Neuronal stem cell (in vitro differentiated cells): ENCODE results near the gene SDE2.

Experiments
- DNase-seq: peaks from one replicate; pipeline ENCODE4 v3.0.0-alpha.2; 2013; ENCODE audit warnings: low spot score
- H2AFZ ChIP-seq: one replicate; pipeline ENCODE4 v1.6.1; 2013; ENCODE audit warnings: mild to moderate bottlenecking, low read length, inconsistent platforms
- H2AK5ac ChIP-seq: 2 replicates; pipeline ENCODE4 v1.6.1; 2013; ENCODE audit warnings: low read depth, mild to moderate bottlenecking, inconsistent platforms, low read length, moderate library complexity, mixed read lengths
- H2BK120ac ChIP-seq: 2 replicates; pipeline ENCODE4 v1.6.1; 2013; ENCODE audit warnings: low read depth, mild to moderate bottlenecking, inconsistent platforms, low read length, moderate library complexity, mixed read lengths
- H2BK12ac ChIP-seq: one replicate; pipeline ENCODE4 v1.6.1; 2013; ENCODE audit warnings: low read length, inconsistent platforms
- H2BK15ac ChIP-seq: 2 replicates; pipeline ENCODE4 v1.6.1; 2013; ENCODE audit warnings: mild to moderate bottlenecking, low read length, inconsistent platforms, mixed read lengths
- H2BK5ac ChIP-seq: one replicate; pipeline ENCODE4 v1.6.1; 2013; ENCODE audit warnings: inconsistent platforms, mild to moderate bottlenecking, low read length, moderate library complexity
- H3K14ac ChIP-seq: one replicate; pipeline ENCODE4 v1.6.1; 2013; ENCODE audit warnings: low read length, inconsistent platforms
- H3K18ac ChIP-seq: 2 replicates; pipeline ENCODE4 v1.6.1; 2013; ENCODE audit warnings: low read length, inconsistent platforms
- H3K23ac ChIP-seq: 2 replicates; pipeline ENCODE4 v1.6.1; 2013; ENCODE audit warnings: low read depth, mild to moderate bottlenecking, mixed read lengths, low read length, inconsistent platforms; ENCODE audit not compliant: poor library complexity
- H3K27ac ChIP-seq: replicated peaks from 3 replicates; pipeline ENCODE4 v1.5.1; 2013; ENCODE audit warnings: low read length, inconsistent platforms
- H3K27me3 ChIP-seq, 3 experiments: 2 replicates each; pipeline ENCODE4 v1.6.1; 2013; ENCODE audit warnings: low read length in 3 of 3, mild to moderate bottlenecking in 2 of 3, inconsistent platforms in 1 of 3, low read depth in 1 of 3, mixed read lengths in 1 of 3, moderate library complexity in 1 of 3; ENCODE audit not compliant: control insufficient read depth in 3 of 3, insufficient read depth in 3 of 3
- H3K36me3 ChIP-seq, 2 donors: replicated peaks in 1 of 2; 2 replicates each; pipeline ENCODE4 v1.6.1; 2013; ENCODE audit warnings: low read length in 2 of 2; ENCODE audit not compliant: control insufficient read depth in 2 of 2, insufficient read depth in 2 of 2
- H3K4ac ChIP-seq: 2 replicates; pipeline ENCODE4 v1.6.1; 2013; ENCODE audit warnings: inconsistent platforms, mild to moderate bottlenecking, low read length, moderate library complexity
- H3K4me1 ChIP-seq, 2 donors: 1 replicate in 1 of 2; 2 replicates in 1 of 2; pipeline ENCODE4 v1.6.1; 2013; ENCODE audit warnings: low read length in 2 of 2, low read depth in 1 of 2; ENCODE audit not compliant: control insufficient read depth in 2 of 2, insufficient read depth in 1 of 2
- H3K4me2 ChIP-seq: one replicate; pipeline ENCODE4 v1.6.1; 2013; ENCODE audit warnings: mild to moderate bottlenecking, low read length, inconsistent platforms; ENCODE audit not compliant: insufficient read depth, poor library complexity, severe bottlenecking
- H3K4me3 ChIP-seq, 2 donors: 2 replicates each; pipeline ENCODE4 v1.5.1; 2013; ENCODE audit warnings: low read length in 2 of 2, mild to moderate bottlenecking in 2 of 2, inconsistent platforms in 1 of 2, moderate library complexity in 1 of 2
- H3K79me1 ChIP-seq: one replicate; pipeline ENCODE4 v1.6.1; 2013; ENCODE audit warnings: low read depth, mild to moderate bottlenecking, inconsistent platforms, low read length, moderate library complexity
- H3K9ac ChIP-seq: one replicate; pipeline ENCODE4 v1.6.1; 2013; ENCODE audit warnings: mild to moderate bottlenecking, low read depth, low read length, inconsistent platforms; ENCODE audit not compliant: poor library complexity
- H3K9me3 ChIP-seq, 2 donors: replicated peaks in 1 of 2; 2 replicates each; pipeline versions ENCODE3 to v1.6.1; 2013; ENCODE audit warnings: low read length in 2 of 2, mild to moderate bottlenecking in 2 of 2, inconsistent platforms in 1 of 2, low read depth in 1 of 2, mixed read lengths in 1 of 2, moderate library complexity in 1 of 2; ENCODE audit not compliant: control insufficient read depth in 2 of 2, insufficient read depth in 1 of 2
- H4K8ac ChIP-seq: one replicate; pipeline ENCODE4 v1.6.1; 2013; ENCODE audit warnings: low read depth, mild to moderate bottlenecking, inconsistent platforms, low read length, moderate library complexity
- H4K91ac ChIP-seq: one replicate; pipeline ENCODE4 v1.6.1; 2013; ENCODE audit warnings: low read length, low read depth, mild to moderate bottlenecking, inconsistent platforms; ENCODE audit not compliant: poor library complexity
- WGBS, 2 donors: extraction: QIAGEN DNeasy Blood & Tissue Kit; methylation state at CpG; one replicate each; pipeline ENCODE4 v1.1.7; 2013; ENCODE audit warnings: missing lambda C conversion rate in 2 of 2, mixed read lengths in 1 of 2; ENCODE audit not compliant: insufficient read length in 2 of 2, insufficient replicate concordance in 1 of 2; ENCODE audit errors: extremely low coverage in 2 of 2; 5-methylcytosine and 5-hydroxymethylcytosine counted together

The SDE2 gene

DNA sequence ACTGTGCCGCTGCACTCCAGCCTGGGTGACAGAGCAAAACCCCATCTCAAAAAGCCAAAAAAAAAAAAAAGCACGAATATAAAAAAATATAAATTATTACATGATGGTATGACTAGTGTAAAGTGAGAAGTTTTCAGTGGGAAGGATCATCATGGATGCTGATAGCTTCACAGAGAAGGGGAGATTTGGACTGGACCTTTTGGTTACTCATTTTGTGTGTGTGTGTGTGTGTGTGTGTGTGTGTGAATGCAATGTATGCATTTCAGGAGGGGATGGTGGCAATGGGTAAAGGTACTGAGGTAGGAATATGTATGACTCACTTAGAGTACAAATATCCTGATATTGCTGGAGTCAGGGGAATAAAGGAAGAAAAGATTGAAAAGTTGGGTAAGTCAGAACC is 22.7 kb upstream of the SDE2 start:
- H3K27ac ChIP-seq = no peak overlapping the region
- no peak overlapping the region for H4K8ac ChIP-seq
- H3K14ac ChIP-seq = no peak overlapping the region
- no peak overlapping the region for H2AK5ac ChIP-seq
- no peak overlapping the region for H3K23ac ChIP-seq
- H3K36me3 ChIP-seq = no peaks in the 10 kb centered on the region
- H3K4me3 ChIP-seq = no peak overlapping the region
- DNase-seq = no peak
- no peak overlapping the region for H2AFZ ChIP-seq
- H2BK5ac ChIP-seq = no peak overlapping the region
- H3K79me1 ChIP-seq = no peaks in the 10 kb centered on the region
- H3K9me3 ChIP-seq = no peaks in the 10 kb centered on the region
- no peak overlapping the region for H2BK12ac ChIP-seq
- no peak overlapping the region for H3K9ac ChIP-seq
- no CpG with 5 or more reads among the region's 2 CpGs for WGBS, 2 donors
- H4K91ac ChIP-seq = no peak overlapping the region
- H3K27me3 ChIP-seq = peaks cover 0 to 12% (median 0%) of the 10 kb centered on the region in 3 experiments
- H3K4me2 ChIP-seq = no peak overlapping the region
- no peak overlapping the region for H3K18ac ChIP-seq
- no peak overlapping the region for H2BK15ac ChIP-seq
- no peak overlapping the region for H2BK120ac ChIP-seq
- H3K4me1 ChIP-seq = no peaks in the 10 kb centered on the region
- no peak overlapping the region for H3K4ac ChIP-seq

- no peak overlapping the region for H3K27ac ChIP-seq
- H2BK15ac ChIP-seq = no peak overlapping the region
- no CpG with 5 or more reads among the region's 3 CpGs for WGBS, 2 donors
- H3K18ac ChIP-seq = no peak overlapping the region
- H3K79me1 ChIP-seq = no peaks in the 10 kb centered on the region
- H3K9ac ChIP-seq = no peak overlapping the region
- H2BK120ac ChIP-seq = no peak overlapping the region
- no peaks in the 10 kb centered on the region for H3K9me3 ChIP-seq
- peaks cover 0 to 16% (median 0%) of the 10 kb centered on the region in 3 experiments for H3K27me3 ChIP-seq
- no peak overlapping the region for H3K4me2 ChIP-seq
- H4K91ac ChIP-seq = no peak overlapping the region
- no peak for DNase-seq
- no peak overlapping the region for H2BK5ac ChIP-seq
- H3K23ac ChIP-seq = no peak overlapping the region
- no peak overlapping the region for H2AFZ ChIP-seq
- H3K4ac ChIP-seq = no peak overlapping the region
- no peak overlapping the region for H3K14ac ChIP-seq
- no peak overlapping the region for H2AK5ac ChIP-seq
- no peak overlapping the region for H2BK12ac ChIP-seq
- no peak overlapping the region for H3K4me3 ChIP-seq
- no peaks in the 10 kb centered on the region for H3K4me1 ChIP-seq
- H3K36me3 ChIP-seq = no peaks in the 10 kb centered on the region
- H4K8ac ChIP-seq = no peak overlapping the region
Measured at GRCh38 chr1:226021401-226021800, 22.3 kb upstream of the SDE2 start.

DNA sequence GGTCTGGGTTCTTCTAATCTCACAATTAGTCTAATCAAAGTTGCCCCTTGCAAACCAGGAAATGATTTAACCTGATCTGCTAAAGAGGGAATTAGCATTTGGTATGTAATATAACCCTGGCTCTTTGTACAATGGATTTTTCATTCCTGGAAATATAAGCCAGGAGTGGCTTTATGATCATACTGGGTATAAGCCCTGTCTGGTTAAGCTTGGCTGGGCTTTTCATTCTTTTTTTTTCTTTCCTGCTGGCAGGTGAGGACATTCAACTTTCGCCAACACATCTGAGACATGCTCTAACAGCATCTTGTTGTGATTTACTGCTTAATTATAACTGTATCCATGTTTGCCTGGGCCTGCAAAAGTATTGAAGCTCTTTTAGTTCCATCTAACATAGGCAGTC is 20.4 kb upstream of the SDE2 start:
- DNase-seq = no peak
- no peak overlapping the region for H3K14ac ChIP-seq
- H3K18ac ChIP-seq = no peak overlapping the region
- no CpG with 5 or more reads among the region's 1 CpG for WGBS, 2 donors
- peaks cover 0 to 17% (median 0%) of the 10 kb centered on the region in 3 experiments for H3K27me3 ChIP-seq
- H3K9me3 ChIP-seq = no peaks in the 10 kb centered on the region
- no peak overlapping the region for H3K27ac ChIP-seq
- no peak overlapping the region for H4K8ac ChIP-seq
- H3K23ac ChIP-seq = no peak overlapping the region
- no peak overlapping the region for H3K4me2 ChIP-seq
- no peak overlapping the region for H2AFZ ChIP-seq
- no peaks in the 10 kb centered on the region for H3K4me1 ChIP-seq
- H3K9ac ChIP-seq = no peak overlapping the region
- H2BK5ac ChIP-seq = no peak overlapping the region
- H3K36me3 ChIP-seq = no peaks in the 10 kb centered on the region
- H2BK12ac ChIP-seq = no peak overlapping the region
- no peaks in the 10 kb centered on the region for H3K79me1 ChIP-seq
- no peak overlapping the region for H2BK120ac ChIP-seq
- no peak overlapping the region for H3K4ac ChIP-seq
- H2BK15ac ChIP-seq = no peak overlapping the region
- H3K4me3 ChIP-seq = no peak overlapping the region
- no peak overlapping the region for H2AK5ac ChIP-seq
- no peak overlapping the region for H4K91ac ChIP-seq

DNA sequence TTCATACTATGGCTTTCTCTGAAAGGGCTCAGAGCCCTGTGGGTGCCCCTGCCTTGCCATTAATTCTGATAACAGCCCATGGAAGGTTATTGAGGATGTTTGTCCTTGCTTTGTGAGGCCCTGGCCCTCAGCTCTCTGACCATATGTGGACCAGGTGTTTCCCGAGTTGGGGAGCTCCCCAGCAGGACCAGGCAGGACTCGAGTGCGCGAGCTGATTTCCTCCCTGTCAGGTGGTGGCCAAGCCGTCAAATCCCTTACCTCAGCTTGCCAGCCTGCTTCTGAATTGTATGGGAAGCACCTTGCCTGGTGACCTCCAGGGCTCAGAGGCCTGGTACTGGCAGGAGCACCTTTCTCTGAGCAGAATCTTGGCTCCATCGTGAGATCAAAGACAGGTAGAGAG is 17.9 kb upstream of the SDE2 start:
- Histone ChIP-seq H3K9ac (no peak overlapping the region), H3K27ac (no peak overlapping the region)

More for the DNA sequence above, 17.9 kb upstream of the SDE2 start:
- Histone ChIP-seq H2AK5ac (no peak overlapping the region), H2AFZ (no peak overlapping the region), H3K4me1 (no peaks in the 10 kb centered on the region), H2BK12ac (no peak overlapping the region), H3K79me1 (no peaks in the 10 kb centered on the region), H2BK120ac (no peak overlapping the region), H3K4me3 (no peak overlapping the region), H3K23ac (no peak overlapping the region), H3K27me3 (peaks cover 0 to 24% (median 0%) of the 10 kb centered on the region in 3 experiments), H2BK15ac (no peak overlapping the region), H3K9me3 (no peaks in the 10 kb centered on the region), H2BK5ac (no peak overlapping the region), H4K91ac (no peak overlapping the region), H3K36me3 (no peaks in the 10 kb centered on the region), H3K18ac (no peak overlapping the region), H4K8ac (no peak overlapping the region), H3K14ac (no peak overlapping the region), H3K4ac (no peak overlapping the region), H3K4me2 (no peak overlapping the region)
- no peak for DNase-seq
- WGBS, 2 donors = no CpG with 5 or more reads among the region's 6 CpGs
